GM23338 (cell line): ENCODE measurements around the gene ATL3.
"Not testable (repeated sequence)": the region's sequence is repeated elsewhere in the genome, so short reads cannot be mapped to it uniquely, and the experiment has no call there.

Experiments
- CREB1 ChIP-seq: fragments of 250-450 bp; sonication (Bioruptor Pico); IDR thresholded peaks from 2 replicates; pipeline ENCODE4 v1.5.0; 2020; ENCODE audit warnings: low read depth, mild to moderate bottlenecking, moderate library complexity
- EZH2 ChIP-seq: fragments of 200-600 bp; sonication (generic); IDR thresholded peaks from one replicate; pipeline ENCODE4 v1.8.0; 2017; ENCODE audit warnings: antibody characterized with exemption, mild to moderate bottlenecking, low read depth; ENCODE audit not compliant: unreplicated experiment
- EZH2phosphoT487 ChIP-seq: fragments of 200-600 bp; sonication (generic); IDR thresholded peaks from one replicate; pipeline ENCODE4 v1.8.1; 2018; ENCODE audit warnings: antibody characterized with exemption; ENCODE audit not compliant: unreplicated experiment
- JUNB ChIP-seq: IDR thresholded peaks from one replicate; pipeline ENCODE4 v1.6.1; 2016; ENCODE audit warnings: antibody characterized with exemption; ENCODE audit not compliant: unreplicated experiment
- POLR2AphosphoS5 ChIP-seq: IDR thresholded peaks from 2 replicates; pipeline ENCODE4 v1.6.1; 2016; ENCODE audit warnings: antibody characterized with exemption, low read depth
- ZNF114 ChIP-seq: fragments of 250-450 bp; sonication (Bioruptor Pico); IDR thresholded peaks from 2 replicates; pipeline ENCODE4 v1.5.0; 2020; ENCODE audit warnings: mild to moderate bottlenecking, moderate library complexity
- TF ChIP-seq, protein P1 (sequence below), 2 experiments: fragments of 200-600 bp in 1 of 2; sonication (generic) in 1 of 2; conservative IDR thresholded peaks; 2 replicates each; pipeline versions ENCODE4 v1.5.1 to v1.6.1; 2016 to 2017; ENCODE audit warnings: antibody characterized with exemption in 2 of 2, low read depth in 2 of 2, mild to moderate bottlenecking in 2 of 2, moderate library complexity in 1 of 2
- TF ChIP-seq, protein P2 (sequence below): IDR thresholded peaks from one replicate; pipeline ENCODE4 v1.6.1; 2018; ENCODE audit warnings: antibody characterized with exemption; ENCODE audit not compliant: unreplicated experiment
- TF ChIP-seq, protein P3 (sequence below): fragments of 250-450 bp; sonication (Bioruptor Pico); IDR thresholded peaks from 2 replicates; pipeline ENCODE4 v1.5.0; 2020; ENCODE audit warnings: mild to moderate bottlenecking, moderate library complexity
- TF ChIP-seq, protein P4 (sequence below): IDR thresholded peaks from 2 replicates; pipeline ENCODE4 v1.6.1; 2016; ENCODE audit warnings: antibody characterized with exemption

DNA sequence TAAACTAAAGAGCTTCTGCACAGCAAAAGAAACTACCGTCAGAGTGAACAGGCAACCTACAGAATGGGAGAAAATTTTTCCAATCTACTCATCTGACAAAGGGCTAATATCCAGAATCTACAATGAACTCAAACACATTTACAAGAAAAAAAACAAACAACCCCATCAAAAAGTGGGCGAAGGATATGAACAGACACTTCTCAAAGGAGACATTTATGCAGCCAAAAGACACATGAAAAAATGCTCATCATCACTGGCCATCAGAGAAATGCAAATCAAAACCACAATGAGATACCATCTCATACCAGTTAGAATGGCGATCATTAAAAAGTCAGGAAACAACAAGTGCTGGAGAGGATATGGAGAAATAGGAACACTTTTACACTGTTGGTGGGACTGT lies 92.3 kb downstream of the ATL3 start:
- TF ChIP-seq, protein P1, sequence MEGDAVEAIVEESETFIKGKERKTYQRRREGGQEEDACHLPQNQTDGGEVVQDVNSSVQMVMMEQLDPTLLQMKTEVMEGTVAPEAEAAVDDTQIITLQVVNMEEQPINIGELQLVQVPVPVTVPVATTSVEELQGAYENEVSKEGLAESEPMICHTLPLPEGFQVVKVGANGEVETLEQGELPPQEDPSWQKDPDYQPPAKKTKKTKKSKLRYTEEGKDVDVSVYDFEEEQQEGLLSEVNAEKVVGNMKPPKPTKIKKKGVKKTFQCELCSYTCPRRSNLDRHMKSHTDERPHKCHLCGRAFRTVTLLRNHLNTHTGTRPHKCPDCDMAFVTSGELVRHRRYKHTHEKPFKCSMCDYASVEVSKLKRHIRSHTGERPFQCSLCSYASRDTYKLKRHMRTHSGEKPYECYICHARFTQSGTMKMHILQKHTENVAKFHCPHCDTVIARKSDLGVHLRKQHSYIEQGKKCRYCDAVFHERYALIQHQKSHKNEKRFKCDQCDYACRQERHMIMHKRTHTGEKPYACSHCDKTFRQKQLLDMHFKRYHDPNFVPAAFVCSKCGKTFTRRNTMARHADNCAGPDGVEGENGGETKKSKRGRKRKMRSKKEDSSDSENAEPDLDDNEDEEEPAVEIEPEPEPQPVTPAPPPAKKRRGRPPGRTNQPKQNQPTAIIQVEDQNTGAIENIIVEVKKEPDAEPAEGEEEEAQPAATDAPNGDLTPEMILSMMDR (conservative IDR thresholded peaks at IDR 0.05; ENCODE audit: low read depth in 2 of 2), result not testable (repeated sequence)
- not testable (repeated sequence) for TF ChIP-seq EZH2; POLR2AphosphoS5; EZH2phosphoT487; CREB1; ZNF114 (CRISPR knock-in tag); JUNB
- TF ChIP-seq, protein P2, sequence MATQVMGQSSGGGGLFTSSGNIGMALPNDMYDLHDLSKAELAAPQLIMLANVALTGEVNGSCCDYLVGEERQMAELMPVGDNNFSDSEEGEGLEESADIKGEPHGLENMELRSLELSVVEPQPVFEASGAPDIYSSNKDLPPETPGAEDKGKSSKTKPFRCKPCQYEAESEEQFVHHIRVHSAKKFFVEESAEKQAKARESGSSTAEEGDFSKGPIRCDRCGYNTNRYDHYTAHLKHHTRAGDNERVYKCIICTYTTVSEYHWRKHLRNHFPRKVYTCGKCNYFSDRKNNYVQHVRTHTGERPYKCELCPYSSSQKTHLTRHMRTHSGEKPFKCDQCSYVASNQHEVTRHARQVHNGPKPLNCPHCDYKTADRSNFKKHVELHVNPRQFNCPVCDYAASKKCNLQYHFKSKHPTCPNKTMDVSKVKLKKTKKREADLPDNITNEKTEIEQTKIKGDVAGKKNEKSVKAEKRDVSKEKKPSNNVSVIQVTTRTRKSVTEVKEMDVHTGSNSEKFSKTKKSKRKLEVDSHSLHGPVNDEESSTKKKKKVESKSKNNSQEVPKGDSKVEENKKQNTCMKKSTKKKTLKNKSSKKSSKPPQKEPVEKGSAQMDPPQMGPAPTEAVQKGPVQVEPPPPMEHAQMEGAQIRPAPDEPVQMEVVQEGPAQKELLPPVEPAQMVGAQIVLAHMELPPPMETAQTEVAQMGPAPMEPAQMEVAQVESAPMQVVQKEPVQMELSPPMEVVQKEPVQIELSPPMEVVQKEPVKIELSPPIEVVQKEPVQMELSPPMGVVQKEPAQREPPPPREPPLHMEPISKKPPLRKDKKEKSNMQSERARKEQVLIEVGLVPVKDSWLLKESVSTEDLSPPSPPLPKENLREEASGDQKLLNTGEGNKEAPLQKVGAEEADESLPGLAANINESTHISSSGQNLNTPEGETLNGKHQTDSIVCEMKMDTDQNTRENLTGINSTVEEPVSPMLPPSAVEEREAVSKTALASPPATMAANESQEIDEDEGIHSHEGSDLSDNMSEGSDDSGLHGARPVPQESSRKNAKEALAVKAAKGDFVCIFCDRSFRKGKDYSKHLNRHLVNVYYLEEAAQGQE, result not testable (repeated sequence)
- TF ChIP-seq, protein P3, sequence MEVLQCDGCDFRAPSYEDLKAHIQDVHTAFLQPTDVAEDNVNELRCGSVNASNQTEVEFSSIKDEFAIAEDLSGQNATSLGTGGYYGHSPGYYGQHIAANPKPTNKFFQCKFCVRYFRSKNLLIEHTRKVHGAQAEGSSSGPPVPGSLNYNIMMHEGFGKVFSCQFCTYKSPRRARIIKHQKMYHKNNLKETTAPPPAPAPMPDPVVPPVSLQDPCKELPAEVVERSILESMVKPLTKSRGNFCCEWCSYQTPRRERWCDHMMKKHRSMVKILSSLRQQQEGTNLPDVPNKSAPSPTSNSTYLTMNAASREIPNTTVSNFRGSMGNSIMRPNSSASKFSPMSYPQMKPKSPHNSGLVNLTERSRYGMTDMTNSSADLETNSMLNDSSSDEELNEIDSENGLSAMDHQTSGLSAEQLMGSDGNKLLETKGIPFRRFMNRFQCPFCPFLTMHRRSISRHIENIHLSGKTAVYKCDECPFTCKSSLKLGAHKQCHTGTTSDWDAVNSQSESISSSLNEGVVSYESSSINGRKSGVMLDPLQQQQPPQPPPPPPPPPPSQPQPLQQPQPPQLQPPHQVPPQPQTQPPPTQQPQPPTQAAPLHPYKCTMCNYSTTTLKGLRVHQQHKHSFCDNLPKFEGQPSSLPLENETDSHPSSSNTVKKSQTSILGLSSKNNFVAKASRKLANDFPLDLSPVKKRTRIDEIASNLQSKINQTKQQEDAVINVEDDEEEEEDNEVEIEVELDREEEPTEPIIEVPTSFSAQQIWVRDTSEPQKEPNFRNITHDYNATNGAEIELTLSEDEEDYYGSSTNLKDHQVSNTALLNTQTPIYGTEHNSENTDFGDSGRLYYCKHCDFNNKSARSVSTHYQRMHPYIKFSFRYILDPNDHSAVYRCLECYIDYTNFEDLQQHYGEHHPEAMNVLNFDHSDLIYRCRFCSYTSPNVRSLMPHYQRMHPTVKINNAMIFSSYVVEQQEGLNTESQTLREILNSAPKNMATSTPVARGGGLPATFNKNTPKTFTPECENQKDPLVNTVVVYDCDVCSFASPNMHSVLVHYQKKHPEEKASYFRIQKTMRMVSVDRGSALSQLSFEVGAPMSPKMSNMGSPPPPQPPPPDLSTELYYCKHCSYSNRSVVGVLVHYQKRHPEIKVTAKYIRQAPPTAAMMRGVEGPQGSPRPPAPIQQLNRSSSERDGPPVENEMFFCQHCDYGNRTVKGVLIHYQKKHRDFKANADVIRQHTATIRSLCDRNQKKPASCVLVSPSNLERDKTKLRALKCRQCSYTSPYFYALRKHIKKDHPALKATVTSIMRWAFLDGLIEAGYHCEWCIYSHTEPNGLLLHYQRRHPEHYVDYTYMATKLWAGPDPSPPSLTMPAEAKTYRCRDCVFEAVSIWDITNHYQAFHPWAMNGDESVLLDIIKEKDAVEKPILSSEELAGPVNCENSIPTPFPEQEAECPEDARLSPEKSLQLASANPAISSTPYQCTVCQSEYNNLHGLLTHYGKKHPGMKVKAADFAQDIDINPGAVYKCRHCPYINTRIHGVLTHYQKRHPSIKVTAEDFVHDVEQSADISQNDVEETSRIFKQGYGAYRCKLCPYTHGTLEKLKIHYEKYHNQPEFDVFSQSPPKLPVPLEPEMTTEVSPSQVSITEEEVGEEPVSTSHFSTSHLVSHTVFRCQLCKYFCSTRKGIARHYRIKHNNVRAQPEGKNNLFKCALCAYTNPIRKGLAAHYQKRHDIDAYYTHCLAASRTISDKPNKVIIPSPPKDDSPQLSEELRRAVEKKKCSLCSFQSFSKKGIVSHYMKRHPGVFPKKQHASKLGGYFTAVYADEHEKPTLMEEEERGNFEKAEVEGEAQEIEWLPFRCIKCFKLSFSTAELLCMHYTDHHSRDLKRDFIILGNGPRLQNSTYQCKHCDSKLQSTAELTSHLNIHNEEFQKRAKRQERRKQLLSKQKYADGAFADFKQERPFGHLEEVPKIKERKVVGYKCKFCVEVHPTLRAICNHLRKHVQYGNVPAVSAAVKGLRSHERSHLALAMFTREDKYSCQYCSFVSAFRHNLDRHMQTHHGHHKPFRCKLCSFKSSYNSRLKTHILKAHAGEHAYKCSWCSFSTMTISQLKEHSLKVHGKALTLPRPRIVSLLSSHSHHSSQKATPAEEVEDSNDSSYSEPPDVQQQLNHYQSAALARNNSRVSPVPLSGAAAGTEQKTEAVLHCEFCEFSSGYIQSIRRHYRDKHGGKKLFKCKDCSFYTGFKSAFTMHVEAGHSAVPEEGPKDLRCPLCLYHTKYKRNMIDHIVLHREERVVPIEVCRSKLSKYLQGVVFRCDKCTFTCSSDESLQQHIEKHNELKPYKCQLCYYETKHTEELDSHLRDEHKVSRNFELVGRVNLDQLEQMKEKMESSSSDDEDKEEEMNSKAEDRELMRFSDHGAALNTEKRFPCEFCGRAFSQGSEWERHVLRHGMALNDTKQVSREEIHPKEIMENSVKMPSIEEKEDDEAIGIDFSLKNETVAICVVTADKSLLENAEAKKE (CRISPR knock-in tag), result not testable (repeated sequence)
- TF ChIP-seq, protein P4, sequence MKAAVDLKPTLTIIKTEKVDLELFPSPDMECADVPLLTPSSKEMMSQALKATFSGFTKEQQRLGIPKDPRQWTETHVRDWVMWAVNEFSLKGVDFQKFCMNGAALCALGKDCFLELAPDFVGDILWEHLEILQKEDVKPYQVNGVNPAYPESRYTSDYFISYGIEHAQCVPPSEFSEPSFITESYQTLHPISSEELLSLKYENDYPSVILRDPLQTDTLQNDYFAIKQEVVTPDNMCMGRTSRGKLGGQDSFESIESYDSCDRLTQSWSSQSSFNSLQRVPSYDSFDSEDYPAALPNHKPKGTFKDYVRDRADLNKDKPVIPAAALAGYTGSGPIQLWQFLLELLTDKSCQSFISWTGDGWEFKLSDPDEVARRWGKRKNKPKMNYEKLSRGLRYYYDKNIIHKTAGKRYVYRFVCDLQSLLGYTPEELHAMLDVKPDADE, result not testable (repeated sequence)
